ENCODE results near the gene WDR44.
"Not testable (repeated sequence)": the region's sequence is repeated elsewhere in the genome, so short reads cannot be mapped to it uniquely, and the experiment has no call there.

Gene WDR44

GRCh38 chrX:118364261-118364660 is 18.4 kb downstream of the WDR44 start:
- DNase-seq = no peak

GRCh38 chrX:118367338-118367737 is 21.4 kb downstream of the WDR44 start:
- no peak for DNase-seq

- no peak for DNase-seq
These were observed 22.5 kb downstream of the WDR44 start for GRCh38 chrX:118368398-118368797.

GRCh38 chrX:118370921-118371624 is 25.2 kb downstream of the WDR44 start:
- no peak for DNase-seq

GRCh38 chrX:118373538-118373937 is 27.6 kb downstream of the WDR44 start:
- DNase-seq = no peak

- DNase-seq = no peak
These were observed 37.2 kb downstream of the WDR44 start for GRCh38 chrX:118383120-118383519.

- DNase-seq = no peak
These were observed 46.8 kb downstream of the WDR44 start for GRCh38 chrX:118392716-118393115.

GRCh38 chrX:118396113-118396512 is 50.2 kb downstream of the WDR44 start:
- DNase-seq = no peak

GRCh38 chrX:118418811-118419251 is 72.9 kb downstream of the WDR44 start:
- DNase-seq = no peak

GRCh38 chrX:118420462-118420861 is 74.6 kb downstream of the WDR44 start:
- DNase-seq = no peak

- DNase-seq = no peak
These were observed 77.7 kb downstream of the WDR44 start for GRCh38 chrX:118423558-118423957.

GRCh38 chrX:118432799-118433198 is 86.9 kb downstream of the WDR44 start:
- DNase-seq = no peak

GRCh38 chrX:118437283-118437682 is 91.4 kb downstream of the WDR44 start:
- DNase-seq = no peak

GRCh38 chrX:118448273-118448783 is 102.4 kb downstream of the WDR44 start:
- no peak for DNase-seq

- DNase-seq = no peak
These were observed 109.1 kb downstream of the WDR44 start for GRCh38 chrX:118455013-118455412.

- no peak for DNase-seq
These were observed 113.6 kb downstream of the WDR44 start for GRCh38 chrX:118459494-118459893.

- DNase-seq = no peak
These were observed 118.6 kb downstream of the WDR44 start for GRCh38 chrX:118464501-118464900.

- no peak for DNase-seq
These were observed 122.2 kb downstream of the WDR44 start for GRCh38 chrX:118468122-118468521.

GRCh38 chrX:118470721-118471347 is 124.9 kb downstream of the WDR44 start:
- not testable (repeated sequence) for DNase-seq

GRCh38 chrX:118474586-118474985 is 128.7 kb downstream of the WDR44 start:
- no peak for DNase-seq

GRCh38 chrX:118475903-118476302 is 130.0 kb downstream of the WDR44 start:
- DNase-seq = no peak

- DNase-seq = no peak
These were observed 134.3 kb downstream of the WDR44 start for GRCh38 chrX:118480172-118480571.

- not testable (repeated sequence) for DNase-seq
These were observed 136.5 kb downstream of the WDR44 start for GRCh38 chrX:118482384-118482783.

- DNase-seq = no peak
These were observed 138.5 kb downstream of the WDR44 start for GRCh38 chrX:118484216-118484903.
